Mammary epithelial cell (primary cell): ENCODE results near the gene SYNGR4.

Experiments used
- CTCF ChIP-seq, 2 donors: IDR thresholded peaks in 1 of 2; conservative IDR thresholded peaks in 1 of 2; 2 replicates each; pipeline ENCODE4 v1.5.1; 2011 to 2012; ENCODE audit warnings: inconsistent platforms in 2 of 2, low read length in 2 of 2, mild to moderate bottlenecking in 2 of 2, control low read depth in 1 of 2, low read depth in 1 of 2; ENCODE audit not compliant: insufficient read depth in 1 of 2; ENCODE audit errors: extremely low read depth in 1 of 2
- EZH2 ChIP-seq: IDR thresholded peaks from 2 replicates; pipeline ENCODE4 v1.6.1; 2012; ENCODE audit warnings: low read length, inconsistent platforms, borderline replicate concordance

GRCh38 chr19:48386981-48387380, 22.8 kb downstream of the SYNGR4 start:
- TF ChIP-seq EZH2 (no peak), CTCF (conservative IDR thresholded peaks at IDR 0.05 in 1 of 2, IDR thresholded peaks at IDR 0.05 in 1 of 2; ENCODE audit: extremely low read depth in 1 of 2, insufficient read depth in 1 of 2, low read depth in 1 of 2, low read length in 2 of 2) (no peak)
